ENCODE data around the gene USP43.
"Not testable (repeated sequence)": the region's sequence is repeated elsewhere in the genome, so short reads cannot be mapped to it uniquely, and the experiment has no call there.

Gene USP43

DNA sequence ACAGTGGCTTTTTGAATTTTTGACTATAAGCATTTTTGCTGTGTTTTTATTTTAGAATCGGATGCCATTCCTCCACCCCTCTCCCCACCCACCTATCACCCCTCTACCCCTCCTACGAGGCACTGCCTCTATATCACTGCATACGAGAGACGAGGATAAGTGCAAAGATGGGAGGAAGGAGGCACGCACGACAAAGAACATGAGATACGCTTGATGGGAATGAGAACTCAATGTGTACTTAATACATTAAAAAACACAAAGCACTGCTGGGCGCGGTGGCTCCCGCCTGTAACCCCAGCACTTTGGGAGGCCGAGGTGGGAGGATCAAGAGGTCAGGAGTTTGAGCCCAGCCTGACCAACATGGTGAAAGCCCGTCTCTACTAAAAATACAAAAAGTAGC is 8.8 kb upstream of the USP43 start:
- CTCF ChIA-PET, result no interaction called here
- POLR2A ChIA-PET, result no interaction called here
- TF ChIP-seq, protein P1, sequence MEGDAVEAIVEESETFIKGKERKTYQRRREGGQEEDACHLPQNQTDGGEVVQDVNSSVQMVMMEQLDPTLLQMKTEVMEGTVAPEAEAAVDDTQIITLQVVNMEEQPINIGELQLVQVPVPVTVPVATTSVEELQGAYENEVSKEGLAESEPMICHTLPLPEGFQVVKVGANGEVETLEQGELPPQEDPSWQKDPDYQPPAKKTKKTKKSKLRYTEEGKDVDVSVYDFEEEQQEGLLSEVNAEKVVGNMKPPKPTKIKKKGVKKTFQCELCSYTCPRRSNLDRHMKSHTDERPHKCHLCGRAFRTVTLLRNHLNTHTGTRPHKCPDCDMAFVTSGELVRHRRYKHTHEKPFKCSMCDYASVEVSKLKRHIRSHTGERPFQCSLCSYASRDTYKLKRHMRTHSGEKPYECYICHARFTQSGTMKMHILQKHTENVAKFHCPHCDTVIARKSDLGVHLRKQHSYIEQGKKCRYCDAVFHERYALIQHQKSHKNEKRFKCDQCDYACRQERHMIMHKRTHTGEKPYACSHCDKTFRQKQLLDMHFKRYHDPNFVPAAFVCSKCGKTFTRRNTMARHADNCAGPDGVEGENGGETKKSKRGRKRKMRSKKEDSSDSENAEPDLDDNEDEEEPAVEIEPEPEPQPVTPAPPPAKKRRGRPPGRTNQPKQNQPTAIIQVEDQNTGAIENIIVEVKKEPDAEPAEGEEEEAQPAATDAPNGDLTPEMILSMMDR (IDR thresholded peaks at IDR 0.05; ENCODE audit: insufficient read depth, low read length, missing control alignments), result no peak
- DNase-seq (ENCODE audit: low read depth, low spot score), result no peak
- H3K4me3 ChIP-seq (ENCODE audit: low read depth, low read length), result no peak overlapping the region

DNA sequence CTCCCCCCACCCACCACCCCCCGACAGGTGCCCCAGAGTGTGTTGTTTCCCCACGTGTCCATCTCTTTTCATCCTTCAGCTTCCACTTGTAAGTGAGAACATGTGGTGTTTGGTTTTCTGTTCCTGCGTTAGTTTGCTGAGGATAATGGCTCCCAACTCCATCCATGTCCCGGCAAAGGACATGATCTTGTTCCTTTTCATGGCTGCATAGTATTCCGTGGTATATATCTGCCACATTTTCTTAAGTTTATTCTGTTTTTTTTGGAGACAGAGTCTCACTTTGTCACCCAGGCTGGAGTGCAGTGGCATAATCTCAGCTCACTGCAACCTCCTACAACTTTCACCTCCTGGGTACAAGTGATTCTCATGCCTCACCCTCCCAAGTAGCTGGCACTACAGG is 4.9 kb upstream of the USP43 start:
- CTCF ChIA-PET; POLR2A ChIA-PET; DNase-seq (ENCODE audit: low read depth, low spot score); H3K4me3 ChIP-seq (ENCODE audit: low read depth, low read length): not testable (repeated sequence)

DNA sequence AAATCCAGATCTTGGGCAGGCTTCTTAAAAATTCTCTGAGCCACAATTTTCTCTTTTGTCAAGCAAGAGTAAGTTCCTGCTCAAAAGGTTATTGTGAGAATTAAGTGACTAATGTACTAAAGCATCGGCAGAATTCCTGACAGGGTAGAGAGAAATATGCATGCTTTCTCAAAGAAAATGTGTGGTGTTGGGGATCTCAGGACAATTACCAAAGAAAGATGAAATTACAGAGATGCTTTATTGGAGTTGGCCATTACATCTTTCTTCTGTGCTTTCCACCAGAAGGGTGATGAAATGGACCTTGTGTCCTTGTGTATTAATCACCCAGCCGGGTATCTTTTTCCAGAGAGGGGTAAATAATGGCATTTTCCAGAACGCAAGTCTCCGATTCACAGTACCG is 1.7 kb upstream of the USP43 start:
- DNase-seq (ENCODE audit: low read depth, low spot score), result no peak
- no peak overlapping the region for H3K4me3 ChIP-seq (ENCODE audit: low read depth, low read length)
- ChIA-PET POLR2A (no interaction called here), CTCF (no interaction called here)
- TF ChIP-seq, protein P1 (IDR thresholded peaks at IDR 0.05; ENCODE audit: insufficient read depth, low read length, missing control alignments), result no peak

DNA sequence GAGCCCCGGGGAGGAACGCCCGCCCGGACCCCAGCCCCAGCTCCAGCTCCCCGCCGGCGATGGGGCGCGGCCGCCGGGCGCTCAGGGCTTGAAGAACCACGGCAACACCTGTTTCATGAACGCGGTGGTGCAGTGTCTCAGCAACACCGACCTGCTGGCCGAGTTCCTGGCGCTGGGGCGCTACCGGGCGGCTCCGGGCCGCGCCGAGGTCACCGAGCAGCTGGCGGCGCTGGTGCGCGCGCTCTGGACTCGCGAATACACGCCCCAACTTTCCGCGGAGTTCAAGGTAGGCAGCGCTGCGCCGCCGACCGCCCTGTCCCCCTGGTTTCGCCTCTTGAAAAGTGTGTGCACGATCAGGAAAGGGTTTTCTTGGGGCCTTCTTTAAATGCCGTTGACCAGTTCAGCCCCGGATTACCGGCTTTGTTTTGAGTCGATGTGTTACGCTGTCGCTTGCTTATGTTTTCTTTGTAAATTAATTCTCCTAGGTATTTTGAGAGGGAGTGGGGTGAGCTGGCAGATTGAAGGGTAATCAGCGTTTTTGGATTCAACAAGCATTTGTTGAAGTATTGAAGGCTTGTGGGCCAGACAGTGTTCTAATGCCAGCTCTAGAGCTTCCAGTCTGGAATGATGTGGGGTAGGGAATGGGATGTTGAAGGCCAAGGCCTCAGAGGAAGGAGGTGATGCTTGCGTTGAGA is 681 bp downstream of the USP43 start:
- TF ChIP-seq, protein P1 (IDR thresholded peaks at IDR 0.05; ENCODE audit: insufficient read depth, low read length, missing control alignments), result no peak
- no peak for DNase-seq (ENCODE audit: low read depth, low spot score)
- ChIA-PET POLR2A (no interaction called here), CTCF (no interaction called here)
- no peak overlapping the region; the same call in 1 of the 2 replicates for H3K4me3 ChIP-seq (ENCODE audit: low read depth, low read length)

DNA sequence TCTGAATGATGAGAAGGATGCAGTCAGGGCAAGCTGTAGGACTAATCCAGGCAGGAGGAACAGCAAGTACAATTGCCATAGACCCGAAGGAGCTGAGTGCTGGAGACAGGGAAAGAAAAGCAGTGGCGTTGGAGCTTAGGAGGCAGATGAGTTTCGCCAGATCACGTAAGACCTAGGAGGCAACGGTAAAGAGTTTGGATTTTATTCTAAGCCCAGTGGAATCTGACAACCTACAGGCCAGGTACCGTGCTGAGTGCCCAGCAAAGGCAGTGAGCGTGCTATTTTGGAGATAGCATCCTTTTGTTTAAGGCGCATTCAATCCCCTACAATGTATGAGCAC is 1.2 kb downstream of the USP43 start:
- no peak overlapping the region for H3K4me3 ChIP-seq (ENCODE audit: low read depth, low read length)
- POLR2A ChIA-PET, result no interaction called here
- CTCF ChIA-PET, result no interaction called here
- no peak for DNase-seq (ENCODE audit: low read depth, low spot score)
- TF ChIP-seq, protein P1 (IDR thresholded peaks at IDR 0.05; ENCODE audit: insufficient read depth, low read length, missing control alignments), result no peak

DNA sequence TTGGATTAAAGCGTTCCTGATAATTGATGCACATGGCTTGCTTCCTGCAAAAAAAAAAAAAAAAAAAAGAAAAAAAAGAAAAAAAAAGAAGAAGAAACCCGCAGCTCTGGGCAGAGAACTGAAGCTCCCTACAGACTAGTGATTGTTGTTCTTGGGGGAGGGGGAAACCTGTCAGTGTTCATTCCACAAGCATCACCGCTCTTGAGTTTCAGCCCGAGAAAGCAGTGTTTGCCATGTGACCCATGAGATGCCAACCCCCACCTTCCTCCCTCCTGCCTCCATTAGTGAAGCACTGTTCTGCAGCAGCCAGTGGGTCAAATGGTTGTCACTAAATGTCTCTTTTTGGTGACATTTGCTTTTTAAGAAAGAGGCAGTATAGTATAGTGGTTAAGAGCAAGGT is 1.7 kb downstream of the USP43 start:
- TF ChIP-seq, protein P1 (IDR thresholded peaks at IDR 0.05; ENCODE audit: insufficient read depth, low read length, missing control alignments), result no peak
- no peak for DNase-seq (ENCODE audit: low read depth, low spot score)
- ChIA-PET POLR2A (no interaction called here), CTCF (no interaction called here)
- H3K4me3 ChIP-seq (ENCODE audit: low read depth, low read length), result no peak overlapping the region

DNA sequence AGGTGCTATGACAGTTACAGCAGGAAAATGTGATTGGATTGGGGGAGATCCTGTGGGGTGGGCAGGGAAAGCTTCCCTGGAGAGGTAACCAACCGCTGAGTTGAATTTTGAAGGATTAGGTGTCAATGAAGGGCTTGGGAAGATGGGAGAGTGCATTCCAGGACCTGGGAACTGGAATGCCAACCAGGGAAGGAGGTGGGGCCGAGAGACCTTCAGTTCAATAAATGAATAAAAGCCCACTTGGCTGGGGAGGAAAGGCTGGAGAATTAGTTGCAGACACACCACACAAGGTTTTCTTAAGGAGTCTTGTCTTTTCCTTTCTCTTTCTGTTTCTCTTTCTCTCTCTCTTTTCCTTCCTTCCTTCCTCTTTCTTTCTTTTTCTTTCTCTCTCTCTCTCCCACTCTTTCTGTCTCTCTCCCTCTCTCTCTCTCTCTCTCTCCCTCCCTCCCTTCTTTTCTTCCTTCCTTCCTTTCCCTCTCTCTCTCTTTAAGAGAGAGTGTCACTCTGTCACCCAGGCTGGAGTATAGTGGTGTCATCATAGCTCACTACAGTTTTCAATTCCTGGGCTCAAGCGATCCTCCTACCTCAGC is 3.3 kb downstream of the USP43 start:
- CTCF ChIA-PET, result no interaction called here
- no peak for DNase-seq (ENCODE audit: low read depth, low spot score)
- no peak overlapping the region for H3K4me3 ChIP-seq (ENCODE audit: low read depth, low read length)
- POLR2A ChIA-PET, result no interaction called here
- TF ChIP-seq, protein P1 (IDR thresholded peaks at IDR 0.05; ENCODE audit: insufficient read depth, low read length, missing control alignments), result no peak
